HG02763 (cell line): ENCODE results near the gene PSD4.

Experiments used
- ATAC-seq: cut with Tn5 transposase; IDR thresholded peaks from one replicate; pipeline ENCODE4 v1.9.1; 2021; ENCODE audit warnings: mild to moderate bottlenecking, moderate library complexity; ENCODE audit not compliant: unreplicated experiment

The PSD4 gene

GRCh38 chr2:113173542-113174375 lies at the start of gene PSD4:
Gene PSD4, plus strand, starts transcription at chr2:113173971. Its CDS starts 8,486 bp downstream, at chr2:113182457.
- peak; percentile 78 for ATAC-seq

DNA sequence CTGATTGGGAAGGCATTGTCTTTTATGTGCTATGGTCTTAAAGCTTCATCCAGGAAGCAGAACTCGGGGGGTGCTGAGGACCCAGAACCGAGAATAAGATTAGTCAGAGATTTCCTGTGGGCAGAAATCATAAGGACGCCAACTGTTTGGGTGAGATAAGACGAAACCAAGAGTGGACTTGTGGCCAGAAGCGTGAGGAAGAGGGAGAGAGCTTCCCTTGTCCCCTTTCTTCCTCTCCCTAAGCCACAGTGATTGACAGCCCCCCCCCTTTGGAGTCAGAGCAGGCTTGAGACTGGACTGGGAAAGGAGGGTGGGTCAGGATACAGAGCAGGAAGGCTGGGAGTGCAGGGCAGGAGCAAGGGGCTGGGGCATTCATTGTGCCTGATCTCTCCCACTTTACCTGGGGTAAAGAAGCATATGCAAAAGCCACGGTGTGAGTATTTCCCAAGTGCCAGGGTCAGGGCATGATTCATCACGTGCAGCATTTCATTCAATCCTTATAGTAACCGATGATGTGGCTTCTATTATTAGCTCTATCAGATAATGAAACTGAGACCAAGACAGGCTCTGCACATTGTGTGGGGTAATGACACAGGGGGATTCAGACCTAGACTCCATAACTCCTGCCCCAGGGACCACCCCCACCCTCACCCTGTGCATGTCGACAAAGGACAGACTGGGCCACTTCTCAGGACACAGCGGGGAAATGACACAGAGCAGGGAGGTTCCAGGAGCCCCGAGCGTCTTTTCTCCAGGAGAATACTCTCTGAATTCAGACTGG lies 49.4 kb upstream of the PSD4 start:
- no peak for ATAC-seq

GRCh38 chr2:113124984-113125855 lies 48.6 kb upstream of the PSD4 start:
- no peak for ATAC-seq

GRCh38 chr2:113126845-113127645 lies 46.7 kb upstream of the PSD4 start, which contains the start of gene IL1RN:
Gene IL1RN, plus strand, starts transcription at chr2:113127598. Its CDS starts 27 bp downstream, at chr2:113127625.
- ATAC-seq, result no peak

- ATAC-seq, result no peak
Measured at GRCh38 chr2:113127646-113128570, 45.9 kb upstream of the PSD4 start.

DNA sequence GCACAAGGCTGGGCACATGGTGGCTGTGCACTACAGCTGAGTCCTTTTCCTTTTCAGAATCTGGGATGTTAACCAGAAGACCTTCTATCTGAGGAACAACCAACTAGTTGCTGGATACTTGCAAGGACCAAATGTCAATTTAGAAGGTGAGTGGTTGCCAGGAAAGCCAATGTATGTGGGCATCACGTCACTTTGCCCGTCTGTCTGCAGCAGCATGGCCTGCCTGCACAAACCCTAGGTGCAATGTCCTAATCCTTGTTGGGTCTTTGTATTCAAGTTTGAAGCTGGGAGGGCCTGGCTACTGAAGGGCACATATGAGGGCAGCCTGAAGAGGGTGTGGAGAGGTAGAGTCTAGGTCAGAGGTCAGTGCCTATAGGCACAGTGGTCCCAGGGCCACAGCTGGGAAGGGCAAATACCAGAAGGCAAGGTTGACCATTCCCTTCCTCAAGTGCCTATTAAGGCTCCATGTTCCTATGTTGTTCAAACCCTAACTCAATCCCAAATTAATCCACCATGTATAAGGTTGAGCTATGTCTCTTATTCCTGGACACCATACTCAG lies 44.2 kb upstream of the PSD4 start:
- ATAC-seq, result no peak

GRCh38 chr2:113131352-113132185 lies 42.2 kb upstream of the PSD4 start:
- no peak for ATAC-seq

GRCh38 chr2:113132414-113133021 lies 41.3 kb upstream of the PSD4 start:
- no peak for ATAC-seq

DNA sequence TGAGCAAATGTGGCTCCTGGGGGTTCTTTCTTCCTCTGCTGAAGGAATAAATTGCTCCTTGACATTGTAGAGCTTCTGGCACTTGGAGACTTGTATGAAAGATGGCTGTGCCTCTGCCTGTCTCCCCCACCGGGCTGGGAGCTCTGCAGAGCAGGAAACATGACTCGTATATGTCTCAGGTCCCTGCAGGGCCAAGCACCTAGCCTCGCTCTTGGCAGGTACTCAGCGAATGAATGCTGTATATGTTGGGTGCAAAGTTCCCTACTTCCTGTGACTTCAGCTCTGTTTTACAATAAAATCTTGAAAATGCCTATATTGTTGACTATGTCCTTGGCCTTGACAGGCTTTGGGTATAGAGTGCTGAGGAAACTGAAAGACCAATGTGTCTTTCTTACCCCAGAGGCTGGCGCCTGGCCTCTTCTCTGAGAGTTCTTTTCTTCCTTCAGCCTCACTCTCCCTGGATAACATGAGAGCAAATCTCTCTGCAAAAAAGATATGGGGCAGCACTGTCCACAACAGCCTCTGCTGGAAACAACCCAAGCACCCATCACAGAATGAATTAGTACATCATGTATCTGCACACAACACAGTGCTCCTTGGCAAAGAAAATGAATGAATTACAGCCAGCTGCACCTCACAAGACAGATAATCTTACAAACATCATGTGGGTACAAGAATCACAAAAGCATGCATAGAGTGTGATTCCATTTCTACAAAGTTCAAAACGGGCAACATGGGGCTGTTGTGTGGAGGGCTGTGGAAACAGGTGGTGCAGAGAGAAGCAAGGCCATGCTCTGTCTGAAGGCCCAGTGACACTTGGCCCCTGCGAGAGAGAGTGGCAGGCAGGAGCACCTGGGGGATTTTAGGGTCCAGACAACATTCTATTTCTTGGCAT lies 39.8 kb upstream of the PSD4 start:
- no peak for ATAC-seq

DNA sequence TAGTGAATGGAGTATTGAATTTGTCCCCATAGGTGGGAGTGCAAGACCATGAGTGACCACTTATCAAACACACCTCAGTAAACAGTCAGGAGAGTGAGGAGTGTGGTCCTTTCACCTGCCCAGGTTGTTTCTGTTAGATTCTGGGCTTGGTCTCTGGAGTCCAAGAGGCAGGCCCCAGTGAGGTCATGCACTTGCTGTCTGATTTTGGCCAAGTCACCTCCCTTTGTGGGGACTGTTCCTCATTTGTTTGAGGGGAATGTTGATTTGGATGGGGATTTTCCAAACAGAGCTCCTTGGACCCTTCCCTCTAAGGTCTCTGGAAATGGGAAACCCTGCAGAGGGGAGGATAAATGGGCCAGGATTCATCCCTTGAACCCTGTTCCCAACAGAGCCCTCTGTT lies 39.1 kb upstream of the PSD4 start:
- no peak for ATAC-seq

DNA sequence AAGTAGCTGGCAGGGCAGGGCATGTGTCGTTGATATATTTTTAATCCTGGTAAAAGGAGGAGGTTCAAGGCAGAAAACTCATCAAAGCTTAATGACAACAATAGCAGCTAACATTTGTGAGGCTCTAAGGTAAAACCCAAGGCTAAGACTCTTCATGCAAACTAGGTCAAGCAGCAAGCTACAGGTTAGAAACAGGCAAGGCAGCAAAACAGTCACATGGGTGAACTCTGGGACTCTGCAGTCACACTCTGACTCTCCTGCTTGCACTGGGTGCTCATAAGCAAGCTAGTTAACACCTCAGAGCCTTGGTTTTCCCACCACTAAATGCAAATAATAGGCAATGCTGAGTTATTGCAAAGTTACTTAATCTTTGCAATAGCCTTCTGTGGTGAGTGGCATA lies 38.5 kb upstream of the PSD4 start:
- ATAC-seq, result no peak

GRCh38 chr2:113136828-113137775 lies 36.7 kb upstream of the PSD4 start:
- no peak for ATAC-seq

DNA sequence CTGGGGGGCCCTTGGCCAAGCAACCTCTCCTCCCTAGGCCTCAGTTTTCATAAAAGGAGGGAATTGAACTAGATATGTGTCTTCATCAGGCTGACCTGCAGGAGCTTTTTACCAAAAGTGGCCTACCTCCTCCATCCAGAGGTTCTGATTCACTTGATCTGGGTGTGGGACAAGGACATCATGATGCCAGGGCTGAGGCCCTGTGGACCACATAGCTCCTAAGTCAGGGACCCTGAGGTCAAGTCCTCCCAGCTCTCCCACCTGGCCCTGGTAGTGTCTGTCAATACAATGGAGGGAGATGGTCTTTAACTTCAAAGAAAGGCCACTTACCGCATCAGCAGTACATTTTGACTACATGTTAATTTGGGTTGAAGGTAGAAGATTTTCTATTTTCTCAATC lies 35.9 kb upstream of the PSD4 start:
- ATAC-seq, result no peak

DNA sequence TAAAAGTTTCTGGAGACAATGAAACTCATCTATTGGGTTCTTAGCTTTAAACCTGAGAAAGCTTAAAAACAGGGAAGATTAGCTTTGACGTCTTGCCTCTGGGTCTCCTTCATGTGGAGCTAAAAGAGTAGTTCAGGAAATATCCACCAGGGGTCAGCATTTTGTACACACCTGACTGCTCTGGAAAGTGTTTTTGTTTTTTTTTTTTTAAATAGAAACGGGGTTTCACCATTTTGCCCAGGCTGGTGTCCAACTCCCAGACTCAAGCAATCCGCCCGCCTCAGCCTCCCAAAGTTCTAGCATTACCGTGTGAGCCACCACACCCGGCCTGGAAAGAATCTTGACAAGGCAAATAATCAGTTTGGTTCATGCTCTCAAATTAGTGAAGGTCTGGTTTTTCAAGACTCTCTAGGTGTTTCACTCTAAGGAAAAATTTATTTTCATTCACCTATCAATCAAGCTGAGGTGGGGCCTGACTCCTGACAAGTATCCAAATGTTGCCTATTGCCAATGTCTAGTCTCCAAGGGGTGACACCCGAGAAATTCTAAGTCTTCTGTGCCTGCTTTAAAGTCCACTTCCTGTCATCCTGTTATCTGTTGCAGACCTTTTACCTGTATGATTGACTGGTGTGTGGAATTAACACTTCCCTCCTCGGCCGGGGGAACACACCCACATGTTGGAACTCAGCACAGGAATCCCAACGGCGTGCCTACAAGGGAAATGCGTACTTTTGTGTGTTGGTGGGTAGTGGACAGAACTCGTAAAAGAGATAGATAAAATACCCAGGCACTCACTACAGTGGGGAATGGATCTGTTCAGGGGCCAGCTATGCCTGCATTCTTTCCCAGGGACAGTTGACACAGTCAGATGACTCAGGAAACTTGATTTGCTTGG lies 35.1 kb upstream of the PSD4 start:
- ATAC-seq, result peak; percentile 79
